H9 (cell line): ENCODE measurements around the gene NHS. TPM values are rescaled to one million over a fixed set of nuclear protein-coding genes. Genes with fewer than 3 reads are reported as not detected.

Experiments used
- DNase-seq: peaks from one replicate; pipeline ENCODE4 v3.0.0-alpha.2; 2017
- H2AFZ ChIP-seq: one replicate; pipeline ENCODE4 v1.6.1; 2013; ENCODE audit warnings: mild to moderate bottlenecking, low read length, control low read depth, moderate library complexity
- H2AK5ac ChIP-seq: 2 replicates; pipeline ENCODE4 v1.6.1; 2013; ENCODE audit warnings: low read length, control low read depth, mixed read lengths; ENCODE audit not compliant: insufficient read length
- H2BK120ac ChIP-seq: one replicate; pipeline ENCODE4 v1.6.1; 2013; ENCODE audit warnings: low read depth, mild to moderate bottlenecking, low read length, control low read depth, inconsistent platforms; ENCODE audit not compliant: poor library complexity, severe bottlenecking
- H2BK12ac ChIP-seq: 2 replicates; pipeline ENCODE4 v1.6.1; 2013; ENCODE audit warnings: low read length, control low read depth, mixed read lengths, low read depth; ENCODE audit not compliant: insufficient read length
- H2BK15ac ChIP-seq: 2 replicates; pipeline ENCODE4 v1.6.1; 2013; ENCODE audit warnings: low read depth, low read length, control low read depth
- H2BK20ac ChIP-seq: one replicate; pipeline ENCODE4 v1.6.1; 2013; ENCODE audit warnings: low read depth, mild to moderate bottlenecking, low read length, control low read depth, inconsistent platforms; ENCODE audit not compliant: poor library complexity, severe bottlenecking
- H2BK5ac ChIP-seq: 2 replicates; pipeline ENCODE4 v1.6.1; 2013; ENCODE audit warnings: low read length, control low read depth, mixed read lengths; ENCODE audit not compliant: insufficient read length
- H3K14ac ChIP-seq: 2 replicates; pipeline ENCODE4 v1.6.1; 2013; ENCODE audit warnings: low read length, control low read depth; ENCODE audit not compliant: insufficient read depth
- H3K18ac ChIP-seq: 2 replicates; pipeline ENCODE4 v1.6.1; 2013; ENCODE audit warnings: low read depth, mild to moderate bottlenecking, mixed read lengths, low read length, control low read depth; ENCODE audit not compliant: insufficient read length
- H3K23ac ChIP-seq: 2 replicates; pipeline ENCODE4 v1.6.1; 2013; ENCODE audit warnings: low read length, control low read depth, mixed read lengths, low read depth; ENCODE audit not compliant: insufficient read length
- H3K23me2 ChIP-seq: 2 replicates; pipeline ENCODE4 v1.6.1; 2013; ENCODE audit warnings: low read depth, mild to moderate bottlenecking, mixed read lengths, low read length, control low read depth; ENCODE audit not compliant: insufficient read length, poor library complexity, severe bottlenecking
- H3K27ac ChIP-seq: 2 replicates; pipeline ENCODE4 v1.5.1; 2013; ENCODE audit warnings: low read length, control low read depth, mixed read lengths, low read depth; ENCODE audit not compliant: insufficient read length
- H3K27me3 ChIP-seq: 2 replicates; pipeline ENCODE4 v1.6.1; 2013; ENCODE audit warnings: low read length, control low read depth, inconsistent platforms; ENCODE audit not compliant: insufficient read depth
- H3K4ac ChIP-seq: 2 replicates; pipeline ENCODE4 v1.6.1; 2013; ENCODE audit warnings: low read depth, mild to moderate bottlenecking, control low read depth, inconsistent platforms, low read length, moderate library complexity
- H3K4me1 ChIP-seq: 2 replicates; pipeline ENCODE4 v1.6.1; 2013; ENCODE audit warnings: low read length, control low read depth, inconsistent platforms; ENCODE audit not compliant: insufficient read depth
- H3K4me2 ChIP-seq: 2 replicates; pipeline ENCODE4 v1.6.1; 2013; ENCODE audit warnings: low read length, control low read depth, mixed read lengths; ENCODE audit not compliant: insufficient read length, insufficient read depth
- H3K56ac ChIP-seq: 2 replicates; pipeline ENCODE4 v1.6.1; 2013; ENCODE audit warnings: low read depth, mild to moderate bottlenecking, mixed read lengths, low read length, control low read depth; ENCODE audit not compliant: insufficient read length
- H3K79me1 ChIP-seq: 2 replicates; pipeline ENCODE4 v1.6.1; 2013; ENCODE audit warnings: low read depth, mild to moderate bottlenecking, moderate library complexity, low read length, control low read depth, inconsistent platforms; ENCODE audit not compliant: insufficient read depth, poor library complexity, severe bottlenecking
- H3K79me2 ChIP-seq: 2 replicates; pipeline ENCODE4 v1.6.1; 2013; ENCODE audit warnings: low read length, control low read depth, inconsistent platforms; ENCODE audit not compliant: insufficient read depth
- H3K9ac ChIP-seq: 2 replicates; pipeline ENCODE4 v1.6.1; 2013; ENCODE audit warnings: low read length, control low read depth, mixed read lengths; ENCODE audit not compliant: insufficient read length; ENCODE audit errors: extremely low read depth
- H3K9me3 ChIP-seq: one replicate; pipeline ENCODE4 v1.6.1; 2013; ENCODE audit warnings: low read depth, low read length, inconsistent platforms; ENCODE audit not compliant: control insufficient read depth
- H3T11ph ChIP-seq: one replicate; pipeline ENCODE4 v1.6.1; 2013; ENCODE audit warnings: mild to moderate bottlenecking, low read length, control low read depth, inconsistent platforms
- H4K20me1 ChIP-seq: one replicate; pipeline ENCODE4 v1.6.1; 2013; ENCODE audit not compliant: control insufficient read depth, insufficient read length, insufficient read depth
- H4K5ac ChIP-seq: 2 replicates; pipeline ENCODE4 v1.6.1; 2013; ENCODE audit warnings: low read depth, mild to moderate bottlenecking, mixed read lengths, low read length, control low read depth; ENCODE audit not compliant: insufficient read length
- H4K8ac ChIP-seq: replicated peaks from 2 replicates; pipeline ENCODE4 v1.6.1; 2013; ENCODE audit warnings: low read length, control low read depth, mixed read lengths, low read depth; ENCODE audit not compliant: insufficient read length
- H4K91ac ChIP-seq: 2 replicates; pipeline ENCODE4 v1.6.1; 2013; ENCODE audit warnings: low read depth, mild to moderate bottlenecking, moderate library complexity, mixed read lengths, low read length, control low read depth; ENCODE audit not compliant: insufficient read length
- H3K27ac Mint-ChIP-seq, 3 experiments: 2 replicates in 2 of 3; 3 replicates in 1 of 3; pipeline ENCODE4 v1.8.0; 2020 to 2021; ENCODE audit warnings: mixed read lengths in 3 of 3, mild to moderate bottlenecking in 1 of 3, moderate library complexity in 1 of 3
- H3K27me3 Mint-ChIP-seq: 2 replicates; pipeline ENCODE4 v1.8.0; 2021; ENCODE audit warnings: low read depth, mild to moderate bottlenecking, moderate library complexity, mixed read lengths
- H3K36me3 Mint-ChIP-seq, 3 experiments: 2 replicates in 2 of 3; 3 replicates in 1 of 3; pipeline ENCODE4 v1.8.0; 2020 to 2021; ENCODE audit warnings: low read depth in 3 of 3, mixed read lengths in 3 of 3; ENCODE audit not compliant: insufficient read depth in 1 of 3
- H3K4me1 Mint-ChIP-seq, 2 experiments: 2 replicates each; pipeline ENCODE4 v1.8.0; 2020; ENCODE audit warnings: mixed read lengths in 2 of 2
- H3K4me3 Mint-ChIP-seq, 2 experiments: 2 replicates in 1 of 2; 3 replicates in 1 of 2; pipeline ENCODE4 v1.8.0; 2020 to 2021; ENCODE audit warnings: mild to moderate bottlenecking in 2 of 2, mixed read lengths in 2 of 2, moderate library complexity in 1 of 2
- H3K9me3 Mint-ChIP-seq, 2 experiments: 2 replicates in 1 of 2; 3 replicates in 1 of 2; pipeline ENCODE4 v1.8.0; 2020; ENCODE audit warnings: mild to moderate bottlenecking in 2 of 2, mixed read lengths in 2 of 2, moderate library complexity in 1 of 2
- CTCF ChIP-seq: fragments of 200-600 bp; sonication (generic); conservative IDR thresholded peaks from 3 replicates; pipeline ENCODE4 v1.8.0; 2021; ENCODE audit warnings: antibody characterized with exemption, mild to moderate bottlenecking
- WGBS: extraction: QIAGEN DNeasy Blood & Tissue Kit; methylation state at CpG from one replicate; pipeline ENCODE4 v1.1.7; 2013; ENCODE audit warnings: missing lambda C conversion rate, low lambda C conversion rate, mixed read lengths; ENCODE audit not compliant: insufficient read length; ENCODE audit errors: extremely low coverage; 5-methylcytosine and 5-hydroxymethylcytosine counted together
- total RNA-seq: library from RNA; stranded (reverse); gene quantifications from 2 replicates; pipeline ENCODE4 v1.2.1, GENCODE V29; 2021

NHS gene
- total RNA-seq, 1 experiment from 2014 or later: 8.7 TPM

GRCh38 chrX:17743913-17744312 is 368.9 kb downstream of the NHS start:
- no peaks in the 10 kb centered on the region for H3K23me2 ChIP-seq
- H3K4me1 ChIP-seq: no peaks in the 10 kb centered on the region
- no peaks in the 10 kb centered on the region for H3K79me2 ChIP-seq
- no peaks in the 10 kb centered on the region for H4K20me1 ChIP-seq
- H3K4me3 Mint-ChIP-seq: no peak overlapping the region
- H2BK5ac ChIP-seq: no peak overlapping the region
- no peaks in the 10 kb centered on the region for H3K9me3 ChIP-seq
- no peak overlapping the region for H3K4me2 ChIP-seq
- no peak overlapping the region for H4K8ac ChIP-seq
- no peaks in the 10 kb centered on the region for H3K79me1 ChIP-seq
- peaks cover 0 to 5% of the 10 kb centered on the region in 2 experiments; a peak in 2 of 5 replicates for H3K9me3 Mint-ChIP-seq
- no peak overlapping the region for H4K91ac ChIP-seq
- H3K4ac ChIP-seq: no peak overlapping the region
- no peak overlapping the region for H3K9ac ChIP-seq
- no peak for DNase-seq
- no peak overlapping the region for H3K23ac ChIP-seq
- H2BK12ac ChIP-seq: no peak overlapping the region
- no peak overlapping the region for H2BK15ac ChIP-seq
- peaks cover 24% of the 10 kb centered on the region for H3K27me3 Mint-ChIP-seq
- H3K14ac ChIP-seq: no peak overlapping the region
- WGBS: no CpG with 5 or more reads among the region's 2 CpGs
- no peak overlapping the region for H4K5ac ChIP-seq
- no peak overlapping the region for H3K56ac ChIP-seq
- no peak overlapping the region for H3K18ac ChIP-seq
- TF ChIP-seq CTCF: no peak
- peaks cover 3 to 7% of the 10 kb centered on the region in 2 experiments; a peak in 3 of 4 replicates for H3K4me1 Mint-ChIP-seq
- H3K27ac ChIP-seq: no peak overlapping the region
- no peaks in the 10 kb centered on the region; a peak in 1 of 7 replicates for H3K36me3 Mint-ChIP-seq
- H2AFZ ChIP-seq: no peak overlapping the region
- H3K27ac Mint-ChIP-seq: no peak overlapping the region
- H2AK5ac ChIP-seq: no peak overlapping the region
- H2BK20ac ChIP-seq: no peak overlapping the region
- H3T11ph ChIP-seq: no peak overlapping the region
- no peak overlapping the region for H2BK120ac ChIP-seq
- H3K27me3 ChIP-seq: peaks cover 3% of the 10 kb centered on the region; the same call in 1 of the 2 replicates
